NCI-H226 (cell line): ENCODE results near the gene KIAA0586.
"Not testable (repeated sequence)": the region's sequence is repeated elsewhere in the genome, so short reads cannot be mapped to it uniquely, and the experiment has no call there.

Source experiments
- DNase-seq: peaks from one replicate; pipeline ENCODE4 v3.0.0-alpha.2; 2015

KIAA0586 gene

GRCh38 chr14:58427281-58428117 lies at the start of gene KIAA0586, which contains the start of gene TIMM9:
KIAA0586 (plus strand) TSS chr14:58427719; CDS start chr14:58428265, 546 bp downstream.
TIMM9 (minus strand) TSS chr14:58427531; CDS start chr14:58411945, 15,586 bp downstream.
- DNase-seq: peak; percentile 92

DNA sequence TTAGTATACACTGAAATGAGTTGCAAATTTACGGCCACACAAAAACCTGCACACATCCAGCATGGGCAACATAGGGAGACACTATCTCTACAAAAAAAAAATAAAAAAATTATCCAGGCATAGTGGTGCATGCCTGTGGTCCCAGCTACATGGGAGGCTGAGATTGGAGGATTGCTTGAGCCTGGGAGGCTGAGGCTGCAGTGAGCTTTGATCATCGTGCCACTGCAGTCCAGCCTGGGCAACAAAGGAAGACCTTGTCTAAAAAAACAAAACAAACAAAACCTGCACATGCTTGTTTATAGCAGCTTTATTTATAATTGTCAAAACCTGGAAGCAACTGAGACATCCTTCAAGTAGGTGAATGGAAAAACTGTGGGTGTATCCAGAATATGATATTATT lies 36.7 kb upstream of the KIAA0586 start:
- no peak for DNase-seq

DNA sequence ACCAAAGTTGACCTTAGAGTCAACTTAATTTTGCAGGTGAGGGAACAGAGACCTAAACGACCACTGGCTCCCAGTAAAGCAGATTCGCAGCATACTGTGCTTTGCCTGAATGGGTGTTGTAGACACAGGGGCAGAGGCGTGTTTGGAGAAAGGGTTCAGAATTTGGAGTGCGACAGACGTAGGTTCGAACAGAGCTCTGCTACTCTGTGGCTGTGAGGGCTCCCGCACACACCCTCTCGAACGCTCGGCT lies 32.0 kb upstream of the KIAA0586 start:
- no peak for DNase-seq

- DNase-seq: peak; percentile 44
These were observed 31.4 kb upstream of the KIAA0586 start, which contains the start of gene TOMM20L for GRCh38 chr14:58395812-58396788. TOMM20L (plus strand) TSS chr14:58395930; CDS start chr14:58395958, 28 bp downstream.

DNA sequence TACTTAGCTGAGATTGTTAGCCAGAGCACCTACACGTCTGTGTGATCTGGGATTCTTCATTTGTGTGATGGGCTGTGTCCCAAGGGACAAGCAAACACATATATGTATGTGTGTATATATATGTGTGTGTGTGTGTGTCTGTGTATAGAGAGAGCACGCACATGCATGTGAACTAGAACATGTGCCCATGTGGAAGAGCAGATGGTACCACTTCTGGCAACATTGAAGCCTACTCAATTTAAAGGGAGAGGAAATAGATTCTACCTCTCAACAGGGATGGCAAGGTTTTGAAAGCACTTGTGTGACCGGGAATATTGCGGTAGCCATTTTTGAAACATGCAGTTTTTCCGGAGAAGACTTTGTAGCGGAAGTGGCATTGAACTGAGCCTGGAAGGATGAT lies 30.4 kb upstream of the KIAA0586 start:
- no peak for DNase-seq

- no peak for DNase-seq
These were observed 29.0 kb upstream of the KIAA0586 start for GRCh38 chr14:58398495-58398894.

DNA sequence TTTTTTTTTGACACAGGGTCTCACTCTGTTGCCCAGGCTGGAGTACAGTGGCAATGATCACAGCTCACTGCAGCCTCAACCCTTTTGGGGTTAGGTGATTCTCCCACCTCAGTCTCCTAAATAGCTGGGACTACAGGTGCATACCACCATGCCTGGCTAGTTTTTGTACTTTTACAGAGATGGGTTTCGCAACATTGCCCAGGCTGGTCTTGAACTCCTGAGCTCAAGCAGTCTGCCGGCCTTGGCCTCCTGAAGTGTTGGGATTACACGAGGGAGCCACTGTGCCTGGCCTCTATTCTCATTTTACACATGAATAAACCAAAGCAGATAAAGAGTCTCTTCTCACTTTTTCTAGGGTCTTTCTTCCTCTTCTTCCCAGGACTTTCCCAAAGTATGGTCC lies 28.6 kb upstream of the KIAA0586 start:
- no peak for DNase-seq

DNA sequence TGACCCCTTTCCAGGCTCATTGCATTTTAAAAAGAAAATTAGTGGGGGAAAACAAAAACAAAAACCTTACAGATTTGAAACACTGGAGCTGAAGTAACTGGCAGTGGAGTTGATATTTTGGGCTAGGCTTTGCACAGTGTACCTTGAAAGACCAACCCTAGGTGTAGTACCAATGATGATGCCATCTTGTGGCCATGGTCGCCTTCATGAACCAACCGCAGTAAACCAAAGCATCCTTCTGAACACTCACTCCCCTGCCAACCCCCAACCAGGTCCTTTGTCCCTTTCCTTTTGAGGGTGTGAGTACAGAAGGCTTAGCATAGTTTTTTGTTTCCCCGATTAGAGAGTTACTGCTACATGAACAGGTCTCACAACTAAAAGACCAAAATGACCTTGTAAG lies 25.9 kb upstream of the KIAA0586 start:
- no peak for DNase-seq

DNA sequence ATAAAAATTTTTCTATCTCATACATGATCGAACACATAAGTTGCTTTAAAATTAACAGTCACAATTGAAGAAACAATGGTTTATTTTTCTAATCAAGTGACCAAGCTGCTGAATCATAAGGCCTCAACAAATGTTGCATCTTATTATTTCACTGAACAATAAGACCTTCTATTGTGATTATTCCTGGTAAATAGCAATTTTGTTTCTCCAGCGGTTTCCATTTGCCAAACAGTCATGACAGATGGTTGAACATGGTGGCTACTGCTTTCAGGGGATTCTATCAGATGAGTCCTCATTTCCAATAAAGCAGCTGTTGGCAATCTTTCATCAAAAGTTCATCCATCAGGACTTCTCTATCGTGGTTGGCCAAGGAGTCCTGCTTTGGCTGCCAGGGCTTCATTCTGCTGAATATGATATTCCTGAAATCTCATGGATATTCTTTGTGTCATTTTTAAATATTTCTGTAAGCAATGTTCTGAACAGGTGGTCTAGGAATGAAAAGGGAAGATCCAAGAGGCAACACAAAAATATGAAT lies 18.8 kb upstream of the KIAA0586 start:
- DNase-seq: no peak

GRCh38 chr14:58414845-58415244 lies 12.7 kb upstream of the KIAA0586 start:
- peak; percentile 57 for DNase-seq

GRCh38 chr14:58415636-58416547 lies 11.6 kb upstream of the KIAA0586 start:
- no peak for DNase-seq

- not testable (repeated sequence) for DNase-seq
These were observed 10.6 kb upstream of the KIAA0586 start for GRCh38 chr14:58416934-58417333.

DNA sequence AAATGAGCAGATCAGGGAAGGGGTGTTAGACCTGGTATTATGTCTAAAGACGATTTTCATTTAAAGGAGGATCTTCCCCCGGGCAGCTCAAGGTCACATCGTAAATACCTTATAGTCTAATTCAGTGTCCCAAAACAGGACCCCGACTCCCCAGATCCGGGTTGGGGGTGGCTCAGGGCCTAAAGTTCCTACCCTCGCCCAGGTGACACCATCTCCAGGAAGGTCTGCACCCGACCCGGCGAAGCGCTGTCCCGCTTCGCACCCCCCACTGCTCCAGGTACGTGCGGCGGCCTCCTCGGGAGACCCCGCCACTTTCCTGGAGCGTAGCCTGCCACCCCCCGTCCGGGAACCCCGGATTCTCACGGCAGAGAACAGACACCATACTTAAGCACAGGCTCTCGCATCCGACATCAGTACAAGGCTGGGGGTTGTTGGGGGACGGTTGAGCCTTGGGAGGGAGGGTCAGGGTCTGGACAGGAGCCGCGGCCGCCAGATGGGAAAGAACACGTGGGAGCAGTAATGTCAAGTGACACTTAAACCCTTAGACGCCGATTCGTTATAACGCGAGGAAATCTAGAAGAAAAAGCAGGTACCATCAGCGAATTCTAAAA lies 744 bp upstream of the KIAA0586 start:
- peak; percentile 48 for DNase-seq

GRCh38 chr14:58428118-58428683 lies 682 bp downstream of the KIAA0586 start:
- DNase-seq: peak; percentile 29

- peak; percentile 77 for DNase-seq
These were observed 2.6 kb downstream of the KIAA0586 start for GRCh38 chr14:58430156-58430555.

GRCh38 chr14:58439476-58439875 lies 12.0 kb downstream of the KIAA0586 start:
- no peak for DNase-seq

GRCh38 chr14:58444627-58445026 lies 17.1 kb downstream of the KIAA0586 start:
- DNase-seq: peak; percentile 6

GRCh38 chr14:58455593-58456265 lies 28.2 kb downstream of the KIAA0586 start:
- DNase-seq: no peak

- no peak for DNase-seq
These were observed 33.3 kb downstream of the KIAA0586 start for GRCh38 chr14:58460772-58461171.

GRCh38 chr14:58463147-58463546 lies 35.6 kb downstream of the KIAA0586 start:
- DNase-seq: no peak

GRCh38 chr14:58464652-58465051 lies 37.1 kb downstream of the KIAA0586 start:
- DNase-seq: no peak
